ENCODE measurements around the gene ADD3.

The ADD3 gene

GRCh38 chr10:110008518-110009339, 945 bp downstream of the ADD3 start:
- peak overlapping the region; percentile 58 to 95 for H3K4me3 ChIP-seq (ENCODE audit: low read depth in 1 of 2, low read length in 2 of 2)
- peaks cover 40% of the 10 kb centered on the region for H3K4me1 ChIP-seq (ENCODE audit: insufficient read depth, low read length)
- H3K27me3 ChIP-seq (ENCODE audit: control insufficient read depth in 1 of 2, insufficient read depth in 2 of 2, low read length in 2 of 2): no peaks in the 10 kb centered on the region
- no peaks in the 10 kb centered on the region for H3K9me3 ChIP-seq (ENCODE audit: low read length)
- H3K36me3 ChIP-seq (ENCODE audit: insufficient read depth, low read length): no peaks in the 10 kb centered on the region
- peak overlapping the region; percentile 86 for H3K27ac ChIP-seq (ENCODE audit: low read depth, low read length)
- H3K9ac ChIP-seq (ENCODE audit: low read length): peak overlapping the region; percentile 34

GRCh38 chr10:110009736-110010475, 2.1 kb downstream of the ADD3 start:
- peaks cover 40% of the 10 kb centered on the region for H3K4me1 ChIP-seq (ENCODE audit: insufficient read depth, low read length)
- H3K36me3 ChIP-seq (ENCODE audit: insufficient read depth, low read length): no peaks in the 10 kb centered on the region
- H3K27ac ChIP-seq (ENCODE audit: low read depth, low read length): no peak overlapping the region
- no peaks in the 10 kb centered on the region for H3K27me3 ChIP-seq (ENCODE audit: control insufficient read depth in 1 of 2, insufficient read depth in 2 of 2, low read length in 2 of 2)
- peak overlapping the region in 1 of 2 donors; percentile 58 for H3K4me3 ChIP-seq (ENCODE audit: low read depth in 1 of 2, low read length in 2 of 2)
- no peaks in the 10 kb centered on the region for H3K9me3 ChIP-seq (ENCODE audit: low read length)
- no peak overlapping the region for H3K9ac ChIP-seq (ENCODE audit: low read length)

- H3K36me3 ChIP-seq (ENCODE audit: insufficient read depth, low read length): no peaks in the 10 kb centered on the region
- no peak overlapping the region for H3K27ac ChIP-seq (ENCODE audit: low read depth, low read length)
- H3K4me1 ChIP-seq (ENCODE audit: insufficient read depth, low read length): peaks cover 40% of the 10 kb centered on the region
- no peak overlapping the region for H3K9ac ChIP-seq (ENCODE audit: low read length)
- H3K27me3 ChIP-seq (ENCODE audit: control insufficient read depth in 1 of 2, insufficient read depth in 2 of 2, low read length in 2 of 2): no peaks in the 10 kb centered on the region
- H3K9me3 ChIP-seq (ENCODE audit: low read length): no peaks in the 10 kb centered on the region
- H3K4me3 ChIP-seq (ENCODE audit: low read depth in 1 of 2, low read length in 2 of 2): peak overlapping the region in 1 of 2 donors; percentile 12
Observed at GRCh38 chr10:110010486-110011378, 2.9 kb downstream of the ADD3 start.

GRCh38 chr10:110011681-110012080, 3.9 kb downstream of the ADD3 start:
- no peaks in the 10 kb centered on the region for H3K36me3 ChIP-seq (ENCODE audit: insufficient read depth, low read length)
- no peak overlapping the region for H3K27ac ChIP-seq (ENCODE audit: low read depth, low read length)
- peaks cover 40% of the 10 kb centered on the region for H3K4me1 ChIP-seq (ENCODE audit: insufficient read depth, low read length)
- H3K27me3 ChIP-seq (ENCODE audit: control insufficient read depth in 1 of 2, insufficient read depth in 2 of 2, low read length in 2 of 2): no peaks in the 10 kb centered on the region
- H3K9ac ChIP-seq (ENCODE audit: low read length): no peak overlapping the region
- H3K4me3 ChIP-seq (ENCODE audit: low read depth in 1 of 2, low read length in 2 of 2): no peak overlapping the region
- no peaks in the 10 kb centered on the region for H3K9me3 ChIP-seq (ENCODE audit: low read length)

GRCh38 chr10:110013630-110014293, 6.0 kb downstream of the ADD3 start:
- H3K4me1 ChIP-seq (ENCODE audit: insufficient read depth, low read length): peaks cover 43% of the 10 kb centered on the region
- no peak overlapping the region for H3K4me3 ChIP-seq (ENCODE audit: low read depth in 1 of 2, low read length in 2 of 2)
- H3K27ac ChIP-seq (ENCODE audit: low read depth, low read length): no peak overlapping the region
- no peak overlapping the region for H3K9ac ChIP-seq (ENCODE audit: low read length)
- H3K27me3 ChIP-seq (ENCODE audit: control insufficient read depth in 1 of 2, insufficient read depth in 2 of 2, low read length in 2 of 2): no peaks in the 10 kb centered on the region
- no peaks in the 10 kb centered on the region for H3K36me3 ChIP-seq (ENCODE audit: insufficient read depth, low read length)
- no peaks in the 10 kb centered on the region for H3K9me3 ChIP-seq (ENCODE audit: low read length)

GRCh38 chr10:110016039-110016438, 8.3 kb downstream of the ADD3 start:
- Histone ChIP-seq H3K36me3 (ENCODE audit: insufficient read depth, low read length) (no peaks in the 10 kb centered on the region), H3K4me1 (ENCODE audit: insufficient read depth, low read length) (peaks cover 31% of the 10 kb centered on the region), H3K27me3 (ENCODE audit: control insufficient read depth in 1 of 2, insufficient read depth in 2 of 2, low read length in 2 of 2) (no peaks in the 10 kb centered on the region), H3K27ac (ENCODE audit: low read depth, low read length) (no peak overlapping the region), H3K9ac (ENCODE audit: low read length) (peak overlapping the region; percentile 24), H3K4me3 (ENCODE audit: low read depth in 1 of 2, low read length in 2 of 2) (no peak overlapping the region), H3K9me3 (ENCODE audit: low read length) (no peaks in the 10 kb centered on the region)

GRCh38 chr10:110017052-110017451, 9.3 kb downstream of the ADD3 start:
- no peak overlapping the region for H3K4me3 ChIP-seq (ENCODE audit: low read depth in 1 of 2, low read length in 2 of 2)
- no peaks in the 10 kb centered on the region for H3K27me3 ChIP-seq (ENCODE audit: control insufficient read depth in 1 of 2, insufficient read depth in 2 of 2, low read length in 2 of 2)
- peaks cover 23% of the 10 kb centered on the region for H3K4me1 ChIP-seq (ENCODE audit: insufficient read depth, low read length)
- no peak overlapping the region for H3K9ac ChIP-seq (ENCODE audit: low read length)
- no peaks in the 10 kb centered on the region for H3K36me3 ChIP-seq (ENCODE audit: insufficient read depth, low read length)
- no peaks in the 10 kb centered on the region for H3K9me3 ChIP-seq (ENCODE audit: low read length)
- no peak overlapping the region for H3K27ac ChIP-seq (ENCODE audit: low read depth, low read length)

GRCh38 chr10:110017907-110018306, 10.1 kb downstream of the ADD3 start:
- peaks cover 16% of the 10 kb centered on the region for H3K4me1 ChIP-seq (ENCODE audit: insufficient read depth, low read length)
- H3K9ac ChIP-seq (ENCODE audit: low read length): no peak overlapping the region
- H3K4me3 ChIP-seq (ENCODE audit: low read depth in 1 of 2, low read length in 2 of 2): no peak overlapping the region
- no peaks in the 10 kb centered on the region for H3K9me3 ChIP-seq (ENCODE audit: low read length)
- H3K27me3 ChIP-seq (ENCODE audit: control insufficient read depth in 1 of 2, insufficient read depth in 2 of 2, low read length in 2 of 2): no peaks in the 10 kb centered on the region
- H3K36me3 ChIP-seq (ENCODE audit: insufficient read depth, low read length): no peaks in the 10 kb centered on the region
- no peak overlapping the region for H3K27ac ChIP-seq (ENCODE audit: low read depth, low read length)

GRCh38 chr10:110020265-110020664, 12.5 kb downstream of the ADD3 start:
- no peak overlapping the region for H3K9ac ChIP-seq (ENCODE audit: low read length)
- H3K36me3 ChIP-seq (ENCODE audit: insufficient read depth, low read length): no peaks in the 10 kb centered on the region
- H3K27me3 ChIP-seq (ENCODE audit: control insufficient read depth in 1 of 2, insufficient read depth in 2 of 2, low read length in 2 of 2): no peaks in the 10 kb centered on the region
- peaks cover 16% of the 10 kb centered on the region for H3K4me1 ChIP-seq (ENCODE audit: insufficient read depth, low read length)
- H3K9me3 ChIP-seq (ENCODE audit: low read length): no peaks in the 10 kb centered on the region
- H3K4me3 ChIP-seq (ENCODE audit: low read depth in 1 of 2, low read length in 2 of 2): no peak overlapping the region
- H3K27ac ChIP-seq (ENCODE audit: low read depth, low read length): no peak overlapping the region

- Histone ChIP-seq H3K9me3 (ENCODE audit: low read length) (no peaks in the 10 kb centered on the region), H3K27ac (ENCODE audit: low read depth, low read length) (no peak overlapping the region), H3K9ac (ENCODE audit: low read length) (no peak overlapping the region), H3K27me3 (ENCODE audit: control insufficient read depth in 1 of 2, insufficient read depth in 2 of 2, low read length in 2 of 2) (no peaks in the 10 kb centered on the region), H3K4me1 (ENCODE audit: insufficient read depth, low read length) (no peaks in the 10 kb centered on the region), H3K4me3 (ENCODE audit: low read depth in 1 of 2, low read length in 2 of 2) (no peak overlapping the region), H3K36me3 (ENCODE audit: insufficient read depth, low read length) (no peaks in the 10 kb centered on the region)
Observed at GRCh38 chr10:110022716-110023504, 15.1 kb downstream of the ADD3 start.

Measured in muscle layer of colon (tissue), 2 donors.